Astrocyte (in vitro differentiated cells and primary cell): ENCODE data around the gene TBXAS1.

ENCODE experiments used
- EZH2 ChIP-seq: IDR thresholded peaks from 2 replicates; pipeline ENCODE4 v1.6.1; 2012; ENCODE audit warnings: mild to moderate bottlenecking, low read length, inconsistent platforms; ENCODE audit not compliant: insufficient read depth
- TF ChIP-seq, protein P1 (sequence below): IDR thresholded peaks from 2 replicates; pipeline ENCODE4 v1.5.1; 2011; ENCODE audit warnings: low read depth, mild to moderate bottlenecking, inconsistent platforms, low read length, moderate library complexity; ENCODE audit not compliant: insufficient read depth

DNA sequence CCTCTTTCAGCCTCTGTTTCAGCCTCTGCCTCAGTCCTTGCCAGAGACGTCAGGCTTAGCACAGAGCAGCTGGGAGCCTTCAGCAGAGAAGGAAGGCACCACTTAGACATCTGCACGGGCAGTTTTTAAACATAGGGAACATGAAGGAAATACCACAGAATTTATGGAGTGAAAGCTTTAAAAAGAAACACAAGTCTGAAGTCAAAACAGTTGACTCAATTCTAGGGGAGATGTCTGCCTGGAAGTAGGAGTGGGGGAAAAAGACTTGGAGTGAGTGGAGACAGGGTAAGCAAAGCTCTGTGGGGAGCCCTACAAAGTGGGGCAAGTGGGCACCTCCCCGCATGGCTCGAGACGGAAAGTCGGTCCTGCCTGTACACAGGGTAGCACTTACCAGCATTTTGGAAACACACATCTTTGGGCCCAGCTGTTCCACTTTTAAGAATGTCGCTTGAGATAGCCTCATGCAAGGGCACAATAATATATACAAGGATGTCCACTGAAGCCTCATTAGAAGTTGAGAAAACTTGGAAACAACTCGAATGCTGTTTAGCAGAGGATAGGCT lies 5.0 kb upstream of the TBXAS1 start:
- TF ChIP-seq, protein P1, sequence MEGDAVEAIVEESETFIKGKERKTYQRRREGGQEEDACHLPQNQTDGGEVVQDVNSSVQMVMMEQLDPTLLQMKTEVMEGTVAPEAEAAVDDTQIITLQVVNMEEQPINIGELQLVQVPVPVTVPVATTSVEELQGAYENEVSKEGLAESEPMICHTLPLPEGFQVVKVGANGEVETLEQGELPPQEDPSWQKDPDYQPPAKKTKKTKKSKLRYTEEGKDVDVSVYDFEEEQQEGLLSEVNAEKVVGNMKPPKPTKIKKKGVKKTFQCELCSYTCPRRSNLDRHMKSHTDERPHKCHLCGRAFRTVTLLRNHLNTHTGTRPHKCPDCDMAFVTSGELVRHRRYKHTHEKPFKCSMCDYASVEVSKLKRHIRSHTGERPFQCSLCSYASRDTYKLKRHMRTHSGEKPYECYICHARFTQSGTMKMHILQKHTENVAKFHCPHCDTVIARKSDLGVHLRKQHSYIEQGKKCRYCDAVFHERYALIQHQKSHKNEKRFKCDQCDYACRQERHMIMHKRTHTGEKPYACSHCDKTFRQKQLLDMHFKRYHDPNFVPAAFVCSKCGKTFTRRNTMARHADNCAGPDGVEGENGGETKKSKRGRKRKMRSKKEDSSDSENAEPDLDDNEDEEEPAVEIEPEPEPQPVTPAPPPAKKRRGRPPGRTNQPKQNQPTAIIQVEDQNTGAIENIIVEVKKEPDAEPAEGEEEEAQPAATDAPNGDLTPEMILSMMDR, result no peak
- no peak for TF ChIP-seq EZH2
